ENCODE measurements around the gene ARHGEF19.
"Not testable (repeated sequence)": the region's sequence is repeated elsewhere in the genome, so short reads cannot be mapped to it uniquely, and the experiment has no call there.

ARHGEF19 gene

DNA sequence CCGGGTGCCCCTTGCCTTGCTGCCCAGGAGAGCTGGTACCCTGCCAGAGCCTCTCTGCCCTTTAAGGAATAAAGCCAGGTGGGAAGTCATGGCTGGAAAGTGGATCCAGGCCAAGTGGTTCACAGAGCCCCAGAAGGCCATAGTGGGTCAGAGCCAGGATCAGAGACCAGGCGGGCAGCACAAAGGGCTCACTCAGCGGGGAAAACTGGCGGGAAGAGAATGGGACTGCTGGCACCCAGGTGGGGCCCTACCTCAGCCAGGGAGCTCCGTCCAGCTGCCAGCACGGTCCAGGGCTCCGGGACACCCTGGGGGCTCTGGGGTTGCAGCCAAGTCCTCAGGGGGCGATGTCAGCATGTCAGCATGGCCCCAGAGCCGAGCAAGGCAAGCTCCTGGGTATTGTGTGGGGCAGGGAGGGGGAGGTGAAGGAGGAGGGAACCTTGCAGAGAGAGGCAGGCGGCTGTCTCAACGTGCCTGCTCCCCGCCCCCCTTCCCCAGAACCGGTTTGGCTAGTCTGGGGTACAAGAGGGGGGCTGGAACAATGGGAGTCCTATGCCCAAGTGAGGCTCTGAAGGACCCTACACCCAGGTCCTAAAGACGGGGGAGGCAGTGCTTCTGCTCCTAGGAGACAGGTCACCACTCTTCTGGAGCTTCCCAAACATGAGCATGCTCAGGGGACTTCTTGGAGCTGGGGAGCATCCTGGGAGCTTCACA lies at the start of gene ARHGEF19:
ARHGEF19 (minus strand) TSS at position 402 of the 711 bp plus-strand sequence. CDS start 3,598 bp downstream, outside the sequence.
- no peak for DNase-seq (ENCODE audit: low read depth)

- DNase-seq (ENCODE audit: low read depth): no peak
Observed at GRCh38 chr1:16262067-16262466, 49.6 kb upstream of the ARHGEF19 start.

GRCh38 chr1:16260814-16261213 lies 48.4 kb upstream of the ARHGEF19 start:
- DNase-seq (ENCODE audit: low read depth): no peak

- no peak for DNase-seq (ENCODE audit: low read depth)
Observed at GRCh38 chr1:16258591-16259135, 46.2 kb upstream of the ARHGEF19 start.

GRCh38 chr1:16257968-16258367 lies 45.5 kb upstream of the ARHGEF19 start:
- DNase-seq (ENCODE audit: low read depth): no peak

DNA sequence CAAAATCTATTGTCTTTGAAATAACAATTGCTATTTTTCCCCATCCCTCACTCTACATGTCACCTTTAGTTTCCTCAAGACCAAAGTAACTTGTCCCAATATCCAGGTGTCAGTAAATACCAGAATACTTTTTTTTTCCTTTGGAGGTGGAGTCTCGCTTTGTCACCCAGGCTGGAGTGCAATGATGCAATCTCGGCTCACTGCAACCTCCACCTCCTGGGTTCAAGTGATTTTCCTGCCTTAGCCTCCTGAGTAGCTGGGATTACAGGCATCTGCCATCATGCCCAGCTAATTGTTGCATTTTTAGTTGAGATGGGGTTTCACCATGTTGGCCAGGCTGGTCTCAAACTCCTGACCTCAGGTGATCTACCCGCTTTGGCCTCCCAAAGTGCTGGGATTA lies 45.1 kb upstream of the ARHGEF19 start:
- not testable (repeated sequence) for DNase-seq (ENCODE audit: low read depth)

DNA sequence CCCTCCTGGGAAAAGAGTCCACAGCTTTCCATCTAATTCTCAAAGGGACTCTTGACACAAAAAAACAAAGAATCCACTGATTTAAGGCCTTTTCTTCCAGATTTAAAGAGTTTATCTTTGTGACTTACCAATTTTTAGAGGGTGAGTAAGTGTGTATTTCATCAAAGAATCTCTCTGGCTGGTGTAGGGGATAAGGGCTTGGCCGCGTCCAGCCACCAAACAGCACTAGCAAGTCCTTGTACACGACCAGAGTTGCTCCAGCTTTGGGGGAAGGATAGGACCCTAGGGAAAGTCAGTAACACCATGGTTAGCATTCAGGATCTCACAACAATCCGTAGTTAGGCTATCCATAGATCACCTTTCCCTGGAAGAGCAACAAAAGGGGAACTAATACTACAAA lies 44.0 kb upstream of the ARHGEF19 start:
- no peak for DNase-seq (ENCODE audit: low read depth)

DNA sequence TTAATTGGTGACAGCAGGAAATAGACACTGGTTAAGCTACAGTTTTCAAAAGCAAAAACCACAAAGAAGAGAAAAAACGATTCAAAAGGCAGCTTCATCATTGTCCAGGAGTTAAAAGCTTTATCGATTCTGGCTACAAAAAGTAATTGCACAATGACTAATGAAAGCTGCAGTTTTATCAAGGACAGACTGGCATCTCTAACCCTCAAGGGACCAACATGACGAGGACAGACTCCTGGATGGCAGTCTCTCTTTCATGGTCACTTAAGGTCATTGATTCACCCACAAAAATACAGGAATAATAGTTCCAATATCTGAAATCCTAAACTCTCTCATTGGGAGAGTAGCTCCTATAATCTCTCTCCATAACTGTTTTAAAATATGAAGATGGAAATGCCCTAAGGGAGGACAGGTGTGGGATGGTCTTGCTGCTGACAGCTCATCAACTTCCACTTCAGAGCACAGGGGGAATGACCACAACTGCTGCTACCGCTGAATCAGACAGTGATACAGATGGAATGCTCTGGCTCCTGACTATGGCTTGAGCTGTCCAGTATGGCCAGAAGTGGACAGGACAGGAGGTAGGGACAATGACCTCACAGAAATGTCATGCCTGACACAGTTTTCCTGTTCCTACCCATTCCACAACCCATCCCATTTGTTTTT lies 41.9 kb upstream of the ARHGEF19 start:
- DNase-seq (ENCODE audit: low read depth): no peak

- DNase-seq (ENCODE audit: low read depth): no peak
Observed at GRCh38 chr1:16253332-16253922, 41.0 kb upstream of the ARHGEF19 start.

DNA sequence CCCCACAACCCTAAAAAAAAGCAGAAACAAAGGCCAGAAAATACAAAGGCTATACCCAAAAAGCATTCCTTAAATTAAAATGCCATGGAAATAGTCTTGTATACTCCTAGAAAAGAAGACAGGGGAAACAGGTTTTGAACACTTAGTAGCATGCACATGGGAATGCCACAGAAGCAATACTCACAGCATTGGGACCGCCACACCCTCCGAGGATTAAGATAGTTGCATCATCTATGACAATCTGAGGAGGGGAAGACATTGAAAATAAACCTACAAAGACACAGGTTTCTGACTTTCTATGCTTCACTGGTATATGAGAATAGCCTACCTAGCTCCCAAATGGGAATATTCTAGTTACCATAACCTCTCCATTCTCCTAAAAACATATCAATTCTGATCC lies 40.5 kb upstream of the ARHGEF19 start:
- DNase-seq (ENCODE audit: low read depth): no peak

- DNase-seq (ENCODE audit: low read depth): no peak
Observed at GRCh38 chr1:16251381-16251780, 38.9 kb upstream of the ARHGEF19 start.

DNA sequence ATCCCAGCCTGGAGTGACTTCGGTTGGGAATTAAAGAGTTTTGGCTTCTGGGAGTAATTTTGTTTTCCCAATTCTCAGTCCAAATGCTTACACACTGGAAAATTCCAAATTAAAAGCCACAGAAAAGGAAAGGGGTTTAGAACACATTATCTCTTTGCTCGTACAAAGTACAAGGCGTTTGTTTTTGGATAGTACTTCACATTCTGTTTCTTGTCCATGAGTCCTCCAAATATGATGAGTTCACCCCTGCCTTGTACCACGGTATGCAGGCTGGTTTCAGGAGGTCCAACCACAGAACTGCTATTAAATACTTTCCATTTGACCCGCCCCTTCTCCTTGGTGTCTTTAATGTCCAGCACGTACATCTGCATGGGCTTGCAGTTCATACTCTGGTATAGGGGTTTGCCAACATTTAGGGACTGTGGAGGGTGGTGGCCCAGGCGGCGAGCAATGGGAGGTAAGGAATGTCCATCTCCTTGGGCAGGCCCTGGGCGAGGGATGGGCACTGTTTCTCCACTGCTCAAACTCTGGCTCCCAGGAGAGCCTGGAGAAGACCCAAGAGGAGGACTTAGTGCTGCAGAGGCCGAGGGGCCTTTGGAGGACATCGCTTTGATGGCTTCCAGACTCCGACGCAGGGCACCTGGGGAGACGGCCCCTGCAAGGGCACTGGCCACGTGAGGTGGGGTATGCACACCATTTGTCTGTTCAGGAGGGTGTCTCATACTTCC lies 38.2 kb upstream of the ARHGEF19 start:
- no peak for DNase-seq (ENCODE audit: low read depth)

- no peak for DNase-seq (ENCODE audit: low read depth)
Observed at GRCh38 chr1:16249596-16250241, 37.3 kb upstream of the ARHGEF19 start.

DNA sequence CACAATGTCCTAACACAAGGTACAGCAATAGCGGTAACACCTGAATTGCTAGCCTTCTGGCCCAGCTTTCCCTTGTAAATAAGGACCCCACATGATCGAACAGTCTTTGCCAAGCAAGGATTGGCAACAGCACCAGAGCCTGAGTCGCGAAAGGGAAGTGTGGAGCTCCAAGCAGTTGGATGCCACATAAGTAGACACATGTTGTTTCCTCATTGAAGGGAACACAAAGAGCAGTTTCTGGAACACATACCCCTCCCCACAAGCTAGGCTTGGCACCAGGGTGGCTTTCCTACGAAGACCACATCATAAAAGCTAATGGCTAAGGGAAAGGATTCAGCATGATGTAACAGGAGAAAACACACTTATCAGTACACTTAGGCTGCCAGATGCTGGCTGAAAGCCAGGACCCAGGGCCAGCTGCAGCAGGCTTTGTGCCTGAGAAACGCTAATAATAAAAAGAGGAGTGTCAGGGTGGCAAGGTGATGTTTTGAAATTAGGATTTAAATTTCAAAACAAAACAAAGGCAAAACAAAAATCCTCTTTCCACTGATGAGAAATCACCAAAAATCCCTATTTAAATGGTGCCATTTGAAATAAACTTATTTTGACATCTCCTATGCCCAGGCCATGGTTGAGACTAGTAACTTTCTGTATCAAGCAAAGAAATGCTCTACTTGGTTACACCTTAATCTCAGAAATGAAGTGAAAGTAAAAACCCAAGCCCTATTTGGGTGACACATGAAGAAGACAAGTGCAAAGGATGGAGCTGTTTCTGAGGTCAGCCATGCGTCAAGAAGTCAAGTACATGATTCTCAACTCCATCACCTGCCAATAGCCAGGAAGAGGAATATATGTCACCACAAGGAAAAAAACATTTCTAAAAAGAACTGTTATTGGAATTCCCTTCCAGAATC lies 36.4 kb upstream of the ARHGEF19 start:
- DNase-seq (ENCODE audit: low read depth): no peak

- DNase-seq (ENCODE audit: low read depth): no peak
Observed at GRCh38 chr1:16248007-16248436, 35.6 kb upstream of the ARHGEF19 start.

- DNase-seq (ENCODE audit: low read depth): no peak
Observed at GRCh38 chr1:16247441-16247840, 35.0 kb upstream of the ARHGEF19 start.

DNA sequence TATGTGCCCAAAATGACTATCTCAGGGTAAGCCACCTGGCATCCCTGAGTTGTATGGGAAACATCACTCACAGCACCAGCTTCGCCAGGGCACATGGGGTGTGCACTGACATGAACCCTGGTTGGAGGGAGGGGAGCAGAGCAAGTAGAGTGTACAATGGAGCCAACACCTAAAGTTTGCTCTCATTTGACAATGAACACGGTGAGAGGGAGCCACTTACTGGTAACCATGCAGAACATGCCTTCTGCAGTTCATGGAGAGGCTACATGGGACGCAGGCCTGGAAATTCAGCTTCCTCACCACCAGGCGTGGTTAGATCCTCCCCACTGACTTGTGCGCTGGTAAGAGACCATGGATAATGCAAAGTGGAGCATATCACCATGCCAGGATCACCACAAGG lies 34.5 kb upstream of the ARHGEF19 start:
- DNase-seq (ENCODE audit: low read depth): no peak

GRCh38 chr1:16246239-16246638 lies 33.8 kb upstream of the ARHGEF19 start:
- DNase-seq (ENCODE audit: low read depth): not testable (repeated sequence)

- DNase-seq (ENCODE audit: low read depth): no peak
Observed at GRCh38 chr1:16245476-16246196, 33.2 kb upstream of the ARHGEF19 start.
